GM21526 (cell line): ENCODE measurements around the gene IL36B.

ENCODE experiments used
- ATAC-seq: cut with Tn5 transposase; IDR thresholded peaks from one replicate; pipeline ENCODE4 v1.9.1; 2021; ENCODE audit warnings: moderate library complexity; ENCODE audit not compliant: unreplicated experiment, low FRiP score

Gene IL36B

GRCh38 chr2:113076954-113077669, 24.4 kb upstream of the IL36B start:
- ATAC-seq = no peak

GRCh38 chr2:113075600-113075999, 22.9 kb upstream of the IL36B start:
- ATAC-seq = no peak

GRCh38 chr2:113075030-113075429, 22.4 kb upstream of the IL36B start:
- no peak for ATAC-seq

- no peak for ATAC-seq
These were observed 20.7 kb upstream of the IL36B start for GRCh38 chr2:113073325-113073834.

- no peak for ATAC-seq
These were observed 19.9 kb upstream of the IL36B start for GRCh38 chr2:113072584-113072983.

- no peak for ATAC-seq
These were observed 17.9 kb upstream of the IL36B start for GRCh38 chr2:113070606-113070975.

GRCh38 chr2:113069676-113070605, 17.3 kb upstream of the IL36B start:
- ATAC-seq = no peak

GRCh38 chr2:113068706-113069485, 16.2 kb upstream of the IL36B start:
- ATAC-seq = no peak

GRCh38 chr2:113068249-113068648, 15.6 kb upstream of the IL36B start:
- ATAC-seq = no peak

- ATAC-seq = no peak
These were observed 15.0 kb upstream of the IL36B start, which contains the start of gene IL1F10 for GRCh38 chr2:113067681-113068080. TSS of gene IL1F10 (plus strand) at chr2:113067970. CDS start at chr2:113072739, 4,769 bp downstream.

- no peak for ATAC-seq
These were observed 12.2 kb upstream of the IL36B start for GRCh38 chr2:113064898-113065297.

- no peak for ATAC-seq
These were observed 11.6 kb upstream of the IL36B start for GRCh38 chr2:113064281-113064680.

GRCh38 chr2:113061896-113062770, 9.5 kb upstream of the IL36B start:
- ATAC-seq = no peak

GRCh38 chr2:113061241-113061640, 8.6 kb upstream of the IL36B start:
- ATAC-seq = no peak

- ATAC-seq = no peak
These were observed 8.1 kb upstream of the IL36B start for GRCh38 chr2:113060796-113061195.

GRCh38 chr2:113060396-113060795, 7.7 kb upstream of the IL36B start:
- no peak for ATAC-seq

- ATAC-seq = no peak
These were observed 6.6 kb upstream of the IL36B start, which contains the start of gene IL36RN for GRCh38 chr2:113058998-113059960. TSS of gene IL36RN (plus strand) at chr2:113059198. CDS start at chr2:113059439, 241 bp downstream.

GRCh38 chr2:113058411-113058994, 5.8 kb upstream of the IL36B start:
- no peak for ATAC-seq
